Measurements from ENCODE around the gene WDR38. TPM values are rescaled to one million over a fixed set of nuclear protein-coding genes. Genes with fewer than 3 reads are reported as not detected.
A peak's percentile ranks its signal among the peaks of the same experiment; 100 is the strongest.

Gene WDR38
- total and polyA plus RNA-seq, 2 of the 13 experiments (the other 11 are each of a cell fraction or from before 2014, with no cell fraction given) = not detected

DNA sequence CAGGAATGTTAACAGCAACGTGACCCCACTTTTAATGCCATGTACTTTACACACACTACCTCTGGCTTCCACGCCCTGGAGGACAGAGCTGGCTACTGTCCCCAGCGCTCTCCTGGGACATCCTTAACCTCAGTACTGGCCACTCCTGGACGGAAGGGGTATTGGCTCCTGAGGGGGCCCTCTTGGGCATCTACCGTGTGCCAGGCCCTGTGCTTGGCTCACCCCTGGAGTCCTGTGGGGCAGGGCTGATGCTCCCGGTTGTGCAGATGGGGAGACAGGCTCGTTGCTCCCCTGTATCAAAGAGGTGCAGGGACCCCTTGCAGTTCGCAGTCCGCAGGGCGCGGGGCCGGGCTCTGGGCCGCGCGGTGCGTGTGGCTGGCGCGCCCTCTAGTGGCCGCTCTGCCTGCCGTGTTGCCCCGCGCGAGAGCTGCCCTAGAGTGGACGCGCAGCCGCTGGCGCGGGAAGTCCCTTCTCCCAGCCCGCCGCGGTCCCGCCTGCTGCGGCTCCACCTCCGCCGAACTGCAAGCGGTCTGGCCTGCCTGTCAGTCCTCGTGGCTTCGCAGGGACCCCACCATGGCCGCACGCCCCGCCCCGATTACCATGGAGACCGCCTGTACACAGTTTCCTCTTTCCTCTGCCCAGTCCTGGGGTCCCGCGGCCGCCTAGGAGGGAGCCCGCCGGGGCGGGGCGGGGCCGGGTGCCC, at the start of gene WDR38 (continued):
- peak; percentile 70; the same call in 1 of the 2 replicates for TF ChIP-seq ZNF614 (CRISPR knock-in tag; IDR thresholded peaks at IDR 0.05; ENCODE audit: borderline replicate concordance)
- 0 out of 2 replicates have a peak, but pooled peaks have one; percentile 45 for TF ChIP-seq CBFB (CRISPR knock-in tag; IDR thresholded peaks at IDR 0.05)
- TF ChIP-seq ZFYVE20 (CRISPR knock-in tag; IDR thresholded peaks at IDR 0.05; ENCODE audit: borderline replicate concordance, low read depth) = no peak
- peak; percentile 73 for TF ChIP-seq SALL2 (CRISPR knock-in tag; IDR thresholded peaks at IDR 0.05)
- TF ChIP-seq ZNF776 (CRISPR knock-in tag; IDR thresholded peaks at IDR 0.05) = peak; percentile 20; the same call in 1 of the 2 replicates
- TF ChIP-seq ARNT2 (CRISPR knock-in tag; IDR thresholded peaks at IDR 0.05; ENCODE audit: low read depth) = peak; percentile 49; the same call in 1 of the 2 replicates
- TF ChIP-seq ZNF737 (CRISPR knock-in tag; IDR thresholded peaks at IDR 0.05; ENCODE audit: borderline replicate concordance) = no peak
- TF ChIP-seq, protein P1, sequence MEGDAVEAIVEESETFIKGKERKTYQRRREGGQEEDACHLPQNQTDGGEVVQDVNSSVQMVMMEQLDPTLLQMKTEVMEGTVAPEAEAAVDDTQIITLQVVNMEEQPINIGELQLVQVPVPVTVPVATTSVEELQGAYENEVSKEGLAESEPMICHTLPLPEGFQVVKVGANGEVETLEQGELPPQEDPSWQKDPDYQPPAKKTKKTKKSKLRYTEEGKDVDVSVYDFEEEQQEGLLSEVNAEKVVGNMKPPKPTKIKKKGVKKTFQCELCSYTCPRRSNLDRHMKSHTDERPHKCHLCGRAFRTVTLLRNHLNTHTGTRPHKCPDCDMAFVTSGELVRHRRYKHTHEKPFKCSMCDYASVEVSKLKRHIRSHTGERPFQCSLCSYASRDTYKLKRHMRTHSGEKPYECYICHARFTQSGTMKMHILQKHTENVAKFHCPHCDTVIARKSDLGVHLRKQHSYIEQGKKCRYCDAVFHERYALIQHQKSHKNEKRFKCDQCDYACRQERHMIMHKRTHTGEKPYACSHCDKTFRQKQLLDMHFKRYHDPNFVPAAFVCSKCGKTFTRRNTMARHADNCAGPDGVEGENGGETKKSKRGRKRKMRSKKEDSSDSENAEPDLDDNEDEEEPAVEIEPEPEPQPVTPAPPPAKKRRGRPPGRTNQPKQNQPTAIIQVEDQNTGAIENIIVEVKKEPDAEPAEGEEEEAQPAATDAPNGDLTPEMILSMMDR (CRISPR knock-in tag; IDR thresholded peaks at IDR 0.05) = peak; percentile 96
- peak; percentile 39 for TF ChIP-seq YY1 (IDR thresholded peaks at IDR 0.05; ENCODE audit: insufficient read depth, insufficient replicate concordance, low read depth, low read length)
- TF ChIP-seq SAP130 (CRISPR knock-in tag; IDR thresholded peaks at IDR 0.05; ENCODE audit: low read depth) = peak; percentile 73
- TF ChIP-seq HNRNPL (IDR thresholded peaks at IDR 0.05; ENCODE audit: low read depth, low read length) = peak; percentile 82; the same call in 1 of the 2 replicates
- 0 out of 2 replicates have a peak, but pooled peaks have one; percentile 69 for TF ChIP-seq ZBTB7B (CRISPR knock-in tag; IDR thresholded peaks at IDR 0.05)
- TF ChIP-seq, protein P2, sequence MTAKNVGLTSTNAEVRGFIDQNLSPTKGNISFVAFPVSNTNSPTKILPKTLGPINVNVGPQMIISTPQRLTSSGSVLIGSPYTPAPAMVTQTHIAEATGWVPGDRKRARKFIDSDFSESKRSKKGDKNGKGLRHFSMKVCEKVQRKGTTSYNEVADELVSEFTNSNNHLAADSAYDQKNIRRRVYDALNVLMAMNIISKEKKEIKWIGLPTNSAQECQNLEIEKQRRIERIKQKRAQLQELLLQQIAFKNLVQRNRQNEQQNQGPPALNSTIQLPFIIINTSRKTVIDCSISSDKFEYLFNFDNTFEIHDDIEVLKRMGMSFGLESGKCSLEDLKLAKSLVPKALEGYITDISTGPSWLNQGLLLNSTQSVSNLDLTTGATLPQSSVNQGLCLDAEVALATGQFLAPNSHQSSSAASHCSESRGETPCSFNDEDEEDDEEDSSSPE (CRISPR knock-in tag; IDR thresholded peaks at IDR 0.05) = peak; percentile 40; the same call in 1 of the 2 replicates
- peak; percentile 37; the same call in 1 of the 2 replicates for TF ChIP-seq CHD2 (IDR thresholded peaks at IDR 0.05; ENCODE audit: low read depth, low read length)
- 0 out of 2 replicates have a peak, but pooled peaks have one; percentile 24 for TF ChIP-seq HDAC1 (CRISPR knock-in tag; IDR thresholded peaks at IDR 0.05)
- 0 out of 2 replicates have a peak, but pooled peaks have one; percentile 53 for TF ChIP-seq ARID2 (CRISPR knock-in tag; IDR thresholded peaks at IDR 0.05; ENCODE audit: borderline replicate concordance)
- peak; percentile 39; the same call in 1 of the 2 replicates for TF ChIP-seq FOXC1 (CRISPR knock-in tag; IDR thresholded peaks at IDR 0.05; ENCODE audit: borderline replicate concordance)
- TF ChIP-seq ZNF713 (CRISPR knock-in tag; IDR thresholded peaks at IDR 0.05) = peak; percentile 88; the same call in 1 of the 2 replicates
- 0 out of 2 replicates have a peak, but pooled peaks have one; percentile 33 for TF ChIP-seq ZNF564 (CRISPR knock-in tag; IDR thresholded peaks at IDR 0.05)
- TF ChIP-seq ZNF687 (CRISPR knock-in tag; IDR thresholded peaks at IDR 0.05) = peak; percentile 75
- no peak for TF ChIP-seq ZNF543 (CRISPR knock-in tag; IDR thresholded peaks at IDR 0.05)
- TF ChIP-seq FOSL2 (CRISPR knock-in tag; IDR thresholded peaks at IDR 0.05) = no peak; the same call in 1 of the 2 replicates
